K562 (cell line): ENCODE measurements around the gene AIG1. TPM values are rescaled to one million over a fixed set of nuclear protein-coding genes. Genes with fewer than 3 reads are reported as not detected.

Source experiments
- ATAC-seq: fragments of 200-7000 bp; cut with Tn5 transposase; 3 replicates; pipeline ENCODE4 v1.9.1; 2020; ENCODE audit warnings: moderate library complexity
- BruUV-seq: library from RNA; stranded (reverse); fragments of 400-500 nt; replicated peaks from 2 replicates; lab custom pipeline; 2021; lab: Mats Ljungman, UMichigan
- CTCF ChIA-PET: fragments of 300-600 bp; formaldehyde crosslinking; extraction: SDS; loops from one replicate; lab custom pipeline; 2021; ENCODE audit warnings: low intra/inter-chr PET ratio; lab: Yijun Ruan, JAX
- POLR2A ChIA-PET: fragments of 300-600, 350-650 bp; sonication (Branson Sonifier 250); formaldehyde crosslinking; extraction: SDS; loops from one replicate; lab custom pipeline; 2021; ENCODE audit warnings: antibody characterized with exemption, inconsistent platforms; lab: Yijun Ruan, JAX
- DNase-seq, 4 experiments: peaks; one replicate each; pipeline versions ENCODE4 v3.0.0 to v3.0.0-alpha.2; 2011 to 2018; ENCODE audit warnings: low spot score in 3 of 4, mixed read lengths in 3 of 4; ENCODE audit errors: extremely low read depth in 1 of 4
- FAIRE-seq: peaks from 2 replicates; lab custom pipeline; 2011; peaks lifted over from hg19 to GRCh38; lab: Jason Lieb, UNC
- H2AFZ ChIP-seq: 2 replicates; pipeline ENCODE4 v1.6.0; 2011; ENCODE audit warnings: low read depth, low read length, control low read depth, inconsistent platforms
- H3K27ac ChIP-seq: fragments of 200-600 bp; 3 replicates; pipeline ENCODE4 v1.8.0; 2011; ENCODE audit warnings: low read depth, mild to moderate bottlenecking, control low read depth, inconsistent platforms, low read length, moderate library complexity, mixed read lengths; ENCODE audit errors: extremely low read depth
- H3K27me3 ChIP-seq, 2 experiments: fragments of 300-600 bp in 1 of 2; 2 replicates in 1 of 2; 3 replicates in 1 of 2; pipeline versions ENCODE4 v1.6.0 to v1.8.0; 2011; ENCODE audit warnings: inconsistent platforms in 2 of 2, low read length in 2 of 2, mild to moderate bottlenecking in 1 of 2, mixed read lengths in 1 of 2, moderate library complexity in 1 of 2; ENCODE audit not compliant: control insufficient read depth in 2 of 2, insufficient read depth in 2 of 2
- H3K36me3 ChIP-seq: fragments of 300-600 bp; 3 replicates; pipeline ENCODE4 v1.8.0; 2011; ENCODE audit warnings: mild to moderate bottlenecking, low read length, inconsistent platforms; ENCODE audit not compliant: control insufficient read depth, insufficient read depth
- H3K4me1 ChIP-seq, 2 experiments: fragments of 200-600 bp in 1 of 2; replicated peaks in 1 of 2; 2 replicates in 1 of 2; 3 replicates in 1 of 2; pipeline versions ENCODE4 v1.5.1 to v1.8.0; 2011; ENCODE audit warnings: inconsistent platforms in 2 of 2, low read length in 2 of 2, mild to moderate bottlenecking in 1 of 2, mixed read lengths in 1 of 2, moderate library complexity in 1 of 2; ENCODE audit not compliant: control insufficient read depth in 2 of 2, insufficient read depth in 2 of 2
- H3K4me2 ChIP-seq: 2 replicates; pipeline ENCODE4 v1.6.1; 2011; ENCODE audit warnings: low read length, control low read depth, inconsistent platforms, mixed read lengths; ENCODE audit not compliant: insufficient read depth
- H3K4me3 ChIP-seq: fragments of 200-600 bp; sonication (generic), shearing (Covaris generic); 2 replicates; pipeline ENCODE4 v1.5.1; 2016; ENCODE audit warnings: control low read depth, inconsistent platforms
- H3K79me2 ChIP-seq: fragments of 200-600 bp; 3 replicates; pipeline ENCODE4 v1.8.0; 2011; ENCODE audit warnings: low read length, inconsistent platforms; ENCODE audit not compliant: control insufficient read depth, insufficient read depth
- H3K9ac ChIP-seq, 2 experiments: 2 replicates each; pipeline versions ENCODE4 v1.6.0 to v1.6.1; 2011; ENCODE audit warnings: low read depth in 2 of 2, low read length in 2 of 2, control low read depth in 1 of 2, inconsistent platforms in 1 of 2, mild to moderate bottlenecking in 1 of 2, mixed read lengths in 1 of 2; ENCODE audit not compliant: insufficient read depth in 1 of 2
- H3K9me1 ChIP-seq: one replicate; pipeline ENCODE4 v1.6.0; 2011; ENCODE audit warnings: inconsistent platforms, mild to moderate bottlenecking, low read length, moderate library complexity; ENCODE audit not compliant: control insufficient read depth, insufficient read depth
- H3K9me3 ChIP-seq: replicated peaks from 2 replicates; pipeline ENCODE4 v1.5.1; 2011; ENCODE audit warnings: low read depth, low read length, inconsistent platforms; ENCODE audit not compliant: control insufficient read depth, insufficient read depth
- H4K20me1 ChIP-seq: replicated peaks from 2 replicates; pipeline ENCODE4 v1.6.1; 2011; ENCODE audit warnings: low read length, inconsistent platforms, mixed read lengths; ENCODE audit not compliant: control insufficient read depth, insufficient read depth
- EHMT2 ChIP-seq: fragments of 450-650 bp; IDR thresholded peaks from 2 replicates; pipeline ENCODE4 v1.6.1; 2018; ENCODE audit warnings: antibody characterized with exemption
- FOXJ2 ChIP-seq: fragments of 200-800 bp; sonication (Bioruptor generic); IDR thresholded peaks from 2 replicates; pipeline ENCODE4 v1.6.1; 2016; ENCODE audit warnings: missing genetic modification characterization, missing compliant biosample characterization
- NELFE ChIP-seq: IDR thresholded peaks from 2 replicates; pipeline ENCODE4 v1.6.1; 2011; ENCODE audit warnings: mild to moderate bottlenecking; ENCODE audit not compliant: insufficient read depth, insufficient read length
- NFYB ChIP-seq: IDR thresholded peaks from 2 replicates; pipeline ENCODE4 v1.6.1; 2011; ENCODE audit warnings: mild to moderate bottlenecking, moderate library complexity; ENCODE audit not compliant: insufficient read length; ENCODE audit errors: extremely low read depth
- RFX1 ChIP-seq: fragments of 450-650 bp; IDR thresholded peaks from 2 replicates; pipeline ENCODE4 v1.6.1; 2016; ENCODE audit warnings: mild to moderate bottlenecking, moderate library complexity
- SAP30 ChIP-seq: fragments of 200-600 bp; sonication (generic); IDR thresholded peaks from 2 replicates; pipeline ENCODE4 v1.6.1; 2012; ENCODE audit warnings: borderline replicate concordance, low read depth, mild to moderate bottlenecking, moderate library complexity, low read length, control low read depth, inconsistent platforms; ENCODE audit not compliant: insufficient read depth, poor library complexity, severe bottlenecking
- SREBF1 ChIP-seq: fragments of 150-350 bp; IDR thresholded peaks from 2 replicates; pipeline ENCODE4 v1.6.1; 2014; ENCODE audit warnings: antibody characterized with exemption, low read depth, low read length, borderline replicate concordance
- ZC3H4 ChIP-seq: sonication (generic); formaldehyde crosslinking; IDR thresholded peaks from 2 replicates; pipeline ENCODE4 v1.9.0; 2021; ENCODE audit warnings: missing genetic modification reagents, borderline replicate concordance
- ZNF121 ChIP-seq: sonication (generic); formaldehyde crosslinking; conservative IDR thresholded peaks from 2 replicates; pipeline ENCODE4 v1.8.0; 2022; ENCODE audit warnings: missing genetic modification reagents
- ZNF217 ChIP-seq: sonication (generic); formaldehyde crosslinking; IDR thresholded peaks from 2 replicates; pipeline ENCODE4 v1.8.0; 2022; ENCODE audit warnings: mild to moderate bottlenecking, missing genetic modification reagents
- ZNF764 ChIP-seq: fragments of 250-450 bp; sonication (Bioruptor Pico); IDR thresholded peaks from 2 replicates; pipeline ENCODE4 v1.4.0; 2020; ENCODE audit warnings: low read depth, mild to moderate bottlenecking, moderate library complexity
- WGBS: fragments of 100-300 bp; shearing (Covaris generic); methylation state at CpG from one replicate; pipeline ENCODE4 v1.1.6; 2016; ENCODE audit warnings: low coverage, mixed read lengths; ENCODE audit not compliant: insufficient coverage; ENCODE audit errors: missing lambda C conversion rate; 5-methylcytosine and 5-hydroxymethylcytosine counted together
- in situ Hi-C: fragments of 300-500 bp; cut with MboI; formaldehyde crosslinking; loops from 4 replicates; pipeline ENCODE4 v1.15.0; 2018; ENCODE audit warnings: inconsistent platforms, mixed read lengths
- intact Hi-C: fragments of 100-400 bp; cut with micrococcal nuclease; formaldehyde crosslinking; loops from 2 replicates; pipeline ENCODE4 v1.14.2; 2022
- polyA plus RNA-seq, 8 experiments: library from polyadenylated mRNA; depleted of rRNA in 4 of 8; stranded (reverse) in 5 of 8; unstranded in 3 of 8; fragments of >200 nt; fragmentation: Nextera tagmentation in 2 of 8; fragmentation: Illumina TruSeq in 1 of 8; extraction: Ambion mirVana in 2 of 8; extraction: Trizol in 1 of 8; gene quantifications; 2 replicates each; pipeline versions ENCODE4 v1.2.1 to v1.2.3, GENCODE V29; 2011 to 2014; ENCODE audit warnings: inconsistent platforms in 1 of 8, missing spikeins in 1 of 8
- total RNA-seq, 7 experiments: library from RNA; depleted of rRNA in 6 of 7; stranded (reverse); fragments of >200 nt in 6 of 7; fragmentation: Illumina TruSeq in 2 of 7; extraction: Trizol in 2 of 7; gene quantifications; 2 replicates each; pipeline versions ENCODE4 v1.2.1 to v1.2.3, GENCODE V29; 2011 to 2021; ENCODE audit warnings: low replicate concordance in 1 of 7

The AIG1 gene
- total and polyA plus RNA-seq, 9 of the 15 experiments (the other 6 are each of a cell fraction or from before 2014, with no cell fraction given) = 74.8 to 333 (median 127) TPM

DNA sequence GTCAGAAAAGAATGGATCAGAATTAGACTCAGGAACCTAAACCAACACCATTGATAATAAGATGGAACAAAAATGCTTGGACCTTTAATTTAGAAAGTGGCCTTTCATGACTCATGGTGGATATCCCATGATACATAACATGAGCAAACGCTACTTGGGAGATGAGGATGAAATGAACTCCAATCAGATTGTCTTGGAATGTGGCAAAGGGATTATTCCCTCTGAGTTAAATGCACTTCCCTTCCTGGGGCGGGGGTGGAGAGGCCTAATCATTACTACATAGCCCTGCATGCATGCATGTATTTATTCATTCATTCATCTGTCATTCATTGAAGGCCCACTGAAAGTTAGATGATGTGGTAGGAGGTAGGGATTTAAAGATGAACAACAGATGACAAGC lies 174.0 kb downstream of the AIG1 start:
- Histone ChIP-seq H3K79me2 (no peaks in the 10 kb centered on the region), H4K20me1 (no peaks in the 10 kb centered on the region), H3K4me2 (no peak overlapping the region), H3K9me1 (no peaks in the 10 kb centered on the region), H3K4me1 (peaks cover 0 to 3% of the 10 kb centered on the region in 2 experiments; a peak in 1 of 5 replicates), H3K4me3 (no peak overlapping the region), H3K9me3 (no peaks in the 10 kb centered on the region), H3K27ac (no peak overlapping the region), H2AFZ (no peak overlapping the region), H3K9ac (no peak overlapping the region), H3K36me3 (peaks cover 70% of the 10 kb centered on the region; the same call in 2 of the 3 replicates), H3K27me3 (no peaks in the 10 kb centered on the region)
- intact Hi-C loops = no loop called here
- FAIRE-seq = no peak
- in situ Hi-C loops = no loop called here
- POLR2A ChIA-PET = no interaction called here
- TF ChIP-seq EHMT2 = no peak
- no peak for TF ChIP-seq FOXJ2 (tag)
- no peak for TF ChIP-seq NFYB
- TF ChIP-seq SREBF1 = no peak
- TF ChIP-seq RFX1 = no peak
- TF ChIP-seq NELFE = no peak
- TF ChIP-seq ZNF764 (CRISPR knock-in tag) = no peak
- TF ChIP-seq ZNF217 (CRISPR knock-in tag) = no peak
- no peak for TF ChIP-seq ZNF121 (CRISPR knock-in tag)
- no peak for TF ChIP-seq SAP30
- no peak for TF ChIP-seq ZC3H4 (CRISPR knock-in tag)
- ATAC-seq = no peak
- CTCF ChIA-PET = no interaction called here
- 77% methylated on average over 2 of the region's 2 CpGs for WGBS
- DNase-seq = no peak
- BruUV-seq = no TSS peak
